OCI-LY3 (cell line): ENCODE data around the gene EIF4G1.

Source experiments
- EZH2phosphoT487 ChIP-seq: fragments of 200-600 bp; shearing (Covaris generic); IDR thresholded peaks from 2 replicates; pipeline ENCODE4 v1.6.1; 2018; ENCODE audit warnings: antibody characterized with exemption, mixed run types, low read depth
- TF ChIP-seq, protein P1 (sequence below): fragments of 200-600, 300-600 bp; sonication (generic); IDR thresholded peaks from 2 replicates; pipeline ENCODE4 v1.5.1; 2014; ENCODE audit warnings: antibody characterized with exemption, low read length, low read depth

DNA sequence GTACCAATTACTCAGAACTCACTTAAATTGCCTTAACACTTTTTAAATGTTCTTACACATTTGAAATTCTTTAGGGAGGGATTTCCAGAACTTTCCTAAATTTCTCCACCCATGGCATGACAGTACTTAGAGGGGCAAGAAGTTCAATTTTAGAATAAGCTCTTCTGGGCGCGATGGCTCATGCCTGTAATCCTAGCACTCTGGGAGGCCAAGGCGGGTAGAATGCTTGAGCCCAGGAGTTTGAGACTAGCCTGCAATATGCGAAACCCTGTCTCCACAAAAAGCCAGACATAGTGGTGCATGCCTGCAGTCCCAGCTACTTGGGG, 33.6 kb downstream of the EIF4G1 start:
- TF ChIP-seq, protein P1, sequence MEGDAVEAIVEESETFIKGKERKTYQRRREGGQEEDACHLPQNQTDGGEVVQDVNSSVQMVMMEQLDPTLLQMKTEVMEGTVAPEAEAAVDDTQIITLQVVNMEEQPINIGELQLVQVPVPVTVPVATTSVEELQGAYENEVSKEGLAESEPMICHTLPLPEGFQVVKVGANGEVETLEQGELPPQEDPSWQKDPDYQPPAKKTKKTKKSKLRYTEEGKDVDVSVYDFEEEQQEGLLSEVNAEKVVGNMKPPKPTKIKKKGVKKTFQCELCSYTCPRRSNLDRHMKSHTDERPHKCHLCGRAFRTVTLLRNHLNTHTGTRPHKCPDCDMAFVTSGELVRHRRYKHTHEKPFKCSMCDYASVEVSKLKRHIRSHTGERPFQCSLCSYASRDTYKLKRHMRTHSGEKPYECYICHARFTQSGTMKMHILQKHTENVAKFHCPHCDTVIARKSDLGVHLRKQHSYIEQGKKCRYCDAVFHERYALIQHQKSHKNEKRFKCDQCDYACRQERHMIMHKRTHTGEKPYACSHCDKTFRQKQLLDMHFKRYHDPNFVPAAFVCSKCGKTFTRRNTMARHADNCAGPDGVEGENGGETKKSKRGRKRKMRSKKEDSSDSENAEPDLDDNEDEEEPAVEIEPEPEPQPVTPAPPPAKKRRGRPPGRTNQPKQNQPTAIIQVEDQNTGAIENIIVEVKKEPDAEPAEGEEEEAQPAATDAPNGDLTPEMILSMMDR: no peak
- no peak for TF ChIP-seq EZH2phosphoT487
